CD4-positive, alpha-beta T cell treated with Interleukin-1 beta for 1 hour (primary cell): ENCODE results near the gene EXOC4.

Experiments used
- DNase-seq, 2 donors: peaks; one replicate each; pipeline ENCODE4 v3.0.0-alpha.2; 2020 to 2022

Gene EXOC4

DNA sequence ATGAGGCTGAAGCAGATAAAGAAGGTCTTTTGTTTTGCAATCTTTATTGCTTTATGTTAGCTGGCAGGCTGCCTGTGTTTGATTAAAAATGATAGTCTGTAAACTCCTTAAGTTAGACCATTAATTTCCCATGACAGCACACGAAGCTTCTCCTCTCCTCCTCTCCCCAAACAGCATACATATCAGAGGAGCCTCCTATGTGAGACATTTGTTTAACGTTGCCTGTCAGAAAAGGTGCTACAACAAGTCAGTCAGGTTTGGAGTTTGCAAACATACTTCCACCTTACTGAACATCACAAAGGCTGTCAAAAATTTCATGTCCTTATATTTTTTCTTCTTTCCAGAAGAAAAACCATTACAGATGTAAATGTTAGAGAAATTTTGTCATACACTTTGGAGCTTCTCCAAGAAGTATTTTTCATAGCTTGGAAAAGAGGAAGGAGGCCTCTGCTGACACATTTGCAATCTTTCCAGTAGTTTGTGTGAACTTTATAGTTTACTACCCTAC, 393.1 kb downstream of the EXOC4 start:
- no peak for DNase-seq

- no peak for DNase-seq
Observed at GRCh38 chr7:133646472-133647315, 393.8 kb downstream of the EXOC4 start.

DNA sequence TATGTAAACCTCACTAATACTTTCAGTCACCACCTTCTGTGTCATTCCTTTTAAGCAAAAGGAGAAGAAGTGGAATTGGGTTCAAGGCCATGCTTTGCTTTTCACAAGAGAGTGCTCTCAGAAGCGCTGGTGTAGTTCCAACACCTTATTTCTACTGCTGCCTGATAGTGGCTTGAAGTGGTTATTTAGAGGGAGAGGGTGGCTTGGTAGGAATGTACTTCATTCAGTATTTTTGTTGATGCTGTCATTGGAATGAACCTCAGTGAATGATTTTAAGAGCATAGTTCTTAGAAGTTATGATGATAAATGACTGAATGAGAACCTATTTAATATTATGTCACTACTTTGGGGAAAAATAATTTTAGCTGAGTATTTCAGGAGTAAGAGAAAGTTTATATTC, 396.7 kb downstream of the EXOC4 start:
- DNase-seq, result no peak

DNA sequence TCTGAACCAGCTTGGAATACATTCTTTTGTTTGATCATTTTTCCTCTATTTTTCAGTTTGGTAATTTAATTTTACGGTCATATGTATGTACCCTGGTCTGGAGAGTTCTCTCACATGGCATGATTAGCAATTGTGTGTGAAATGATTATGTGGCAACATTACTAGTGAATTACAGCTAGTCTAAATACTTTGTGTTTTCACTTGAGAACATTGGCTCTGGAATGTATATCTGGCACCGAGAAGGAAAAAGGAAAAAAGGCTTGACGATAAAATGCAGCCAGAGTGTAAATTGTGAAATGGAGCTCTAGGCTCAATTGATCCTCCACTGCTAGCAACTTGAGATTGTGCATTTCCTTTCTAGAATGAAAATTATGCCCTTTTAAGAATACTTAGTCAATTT, 397.2 kb downstream of the EXOC4 start:
- DNase-seq, result no peak

DNA sequence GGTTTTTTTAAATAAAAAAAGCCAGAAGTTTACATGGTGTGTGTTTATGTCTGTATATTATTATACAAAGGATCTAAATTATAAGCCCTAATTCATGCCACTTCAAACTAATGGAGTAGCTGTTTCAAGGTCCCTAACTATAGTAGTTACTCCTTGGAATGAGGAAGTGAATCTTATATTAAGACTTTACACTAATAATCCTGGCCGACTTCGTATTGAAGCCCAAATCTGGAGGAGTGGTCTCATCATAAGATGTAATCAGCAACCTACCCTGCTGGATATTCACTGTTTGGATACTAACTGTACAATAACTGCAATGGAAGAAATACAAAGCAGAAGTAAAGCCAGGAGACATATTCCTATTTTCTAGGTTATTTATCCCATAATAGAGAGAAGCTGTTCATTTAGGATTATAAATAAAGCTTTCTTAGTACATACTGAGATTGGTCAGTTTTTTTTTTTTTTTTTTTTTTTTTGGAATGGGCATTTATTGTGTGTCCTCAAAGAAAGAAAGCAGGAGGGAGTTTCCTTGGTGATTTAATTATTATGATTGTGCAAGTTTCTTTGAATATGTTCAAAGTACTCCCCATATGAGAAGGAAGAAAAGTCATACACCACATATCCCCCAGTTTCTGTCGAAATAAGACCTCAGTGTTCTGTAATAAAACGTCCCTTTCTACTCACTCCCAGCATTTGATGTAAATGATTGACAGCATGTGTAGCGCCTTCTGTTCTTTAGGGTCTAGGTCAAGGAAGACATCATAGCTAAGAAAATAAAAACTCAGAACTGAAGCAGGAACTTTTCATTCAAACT, 397.8 kb downstream of the EXOC4 start:
- DNase-seq, result no peak

DNA sequence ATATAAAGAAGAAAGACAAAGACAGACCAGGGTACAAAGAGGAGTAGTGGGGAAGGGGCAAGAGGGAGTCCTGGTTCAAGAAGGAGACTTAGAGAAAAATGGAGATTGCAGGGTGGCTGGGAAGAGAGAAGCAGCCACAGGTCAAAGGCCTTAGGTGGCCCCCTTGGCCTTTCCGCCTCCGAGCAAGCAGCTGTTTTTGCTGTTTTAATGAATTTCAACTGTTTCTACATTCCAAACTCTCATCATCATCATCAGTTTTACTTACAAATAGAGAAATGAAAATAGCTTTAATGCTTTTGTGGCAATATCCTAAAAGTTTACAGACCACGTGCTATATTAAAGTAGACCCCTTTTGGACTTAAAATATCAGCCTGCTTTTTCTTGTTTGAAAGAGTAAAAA, 399.7 kb downstream of the EXOC4 start:
- DNase-seq, result no peak

DNA sequence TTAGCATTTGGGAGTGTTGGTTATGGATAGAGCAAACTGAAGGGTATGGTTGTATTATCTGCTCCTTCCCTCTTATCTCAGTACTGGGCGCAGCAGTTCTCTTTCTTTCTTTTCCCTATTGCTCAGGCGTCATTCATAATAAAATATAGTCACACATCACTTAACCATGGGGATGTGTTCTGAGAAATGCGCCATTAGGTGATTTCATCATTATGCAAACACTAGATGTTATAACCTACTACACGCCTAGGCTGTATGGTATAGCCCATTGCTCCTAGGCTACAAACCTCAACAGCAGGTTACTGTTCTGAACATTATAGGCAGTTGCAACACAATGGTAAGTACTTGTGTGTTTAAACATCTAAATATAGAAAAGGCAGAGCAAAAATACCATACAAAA, 401.7 kb downstream of the EXOC4 start:
- DNase-seq, result no peak

- DNase-seq, result no peak
Observed at GRCh38 chr7:133662276-133662675, 409.4 kb downstream of the EXOC4 start.

GRCh38 chr7:133662830-133663229, 410.0 kb downstream of the EXOC4 start:
- no peak for DNase-seq

DNA sequence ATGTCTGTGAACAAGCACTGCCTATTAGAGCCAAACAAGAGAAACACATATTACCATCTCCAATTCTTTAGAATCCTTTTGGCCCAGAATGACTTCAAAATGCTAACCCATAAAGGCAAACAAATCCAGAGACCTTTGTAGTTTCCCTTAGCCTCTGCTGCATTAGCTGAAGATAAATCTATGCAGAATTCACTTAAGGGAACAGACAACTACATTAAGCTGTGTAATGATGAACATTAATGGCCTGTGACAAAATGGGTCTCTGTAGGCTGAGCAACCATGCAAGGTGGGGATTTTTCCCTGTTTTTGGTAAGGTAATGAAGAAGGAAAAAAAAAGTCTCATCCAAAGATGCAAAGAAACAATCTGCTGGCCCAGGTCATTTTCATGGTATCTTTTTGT, 411.6 kb downstream of the EXOC4 start:
- no peak for DNase-seq

DNA sequence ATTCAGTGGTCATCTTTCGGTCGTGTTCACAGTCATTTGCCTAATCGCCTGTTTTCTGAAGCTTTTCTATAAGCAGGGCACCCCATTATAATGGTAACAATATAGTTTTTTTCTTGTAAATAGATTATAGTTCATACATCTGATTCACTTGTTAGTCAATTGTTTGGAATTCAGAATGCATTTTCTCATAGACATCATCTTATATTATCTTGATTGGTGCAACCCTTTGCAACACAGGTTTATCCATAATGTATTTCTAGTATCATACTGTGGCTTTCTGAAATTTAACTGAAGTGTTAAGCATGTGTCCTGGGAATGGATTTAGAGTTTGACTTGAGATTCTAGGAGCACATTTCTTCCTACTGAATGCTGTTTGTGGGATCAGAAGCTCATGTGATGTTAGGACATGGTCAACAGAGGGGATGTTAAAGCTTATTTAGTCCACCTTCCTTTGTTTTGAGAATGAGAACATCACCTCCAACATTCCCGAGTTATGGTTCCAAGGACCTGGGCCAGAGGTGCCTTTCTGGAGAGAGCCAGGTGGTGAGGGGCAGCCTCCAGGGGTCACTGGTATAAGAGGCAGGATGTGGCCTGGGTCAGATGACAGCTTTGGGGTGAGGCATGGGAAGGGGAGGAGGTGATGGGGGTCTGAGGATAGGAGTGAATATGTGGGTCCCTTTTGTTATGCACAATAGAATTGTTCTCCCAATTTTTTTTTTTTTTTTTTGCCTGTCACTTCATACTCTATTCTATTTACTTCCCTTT, 415.6 kb downstream of the EXOC4 start:
- no peak for DNase-seq

DNA sequence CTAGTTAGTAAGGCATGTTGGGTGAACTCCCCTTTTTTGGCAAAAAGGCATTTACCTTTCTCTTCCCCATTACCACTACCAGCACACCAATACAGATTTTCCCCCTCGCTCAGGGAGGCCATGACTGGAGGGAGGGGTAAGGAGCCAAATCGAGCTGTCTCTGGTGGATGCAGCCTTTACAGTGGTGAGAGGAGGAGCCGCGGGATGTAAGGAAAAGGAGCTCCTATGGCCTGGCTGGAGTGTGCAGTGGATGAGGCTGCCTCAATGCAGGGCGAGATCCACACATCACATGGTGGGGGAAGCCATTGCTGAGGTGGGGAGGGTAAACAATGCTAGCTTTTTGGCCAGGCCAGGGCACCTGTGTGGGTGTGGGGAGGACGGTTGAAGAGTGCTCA, 416.2 kb downstream of the EXOC4 start:
- no peak for DNase-seq

- DNase-seq, result no peak
Observed at GRCh38 chr7:133670250-133670649, 417.4 kb downstream of the EXOC4 start.

GRCh38 chr7:133672866-133673265, 420.0 kb downstream of the EXOC4 start:
- DNase-seq, result no peak

GRCh38 chr7:133674079-133674763, 421.3 kb downstream of the EXOC4 start:
- no peak for DNase-seq

DNA sequence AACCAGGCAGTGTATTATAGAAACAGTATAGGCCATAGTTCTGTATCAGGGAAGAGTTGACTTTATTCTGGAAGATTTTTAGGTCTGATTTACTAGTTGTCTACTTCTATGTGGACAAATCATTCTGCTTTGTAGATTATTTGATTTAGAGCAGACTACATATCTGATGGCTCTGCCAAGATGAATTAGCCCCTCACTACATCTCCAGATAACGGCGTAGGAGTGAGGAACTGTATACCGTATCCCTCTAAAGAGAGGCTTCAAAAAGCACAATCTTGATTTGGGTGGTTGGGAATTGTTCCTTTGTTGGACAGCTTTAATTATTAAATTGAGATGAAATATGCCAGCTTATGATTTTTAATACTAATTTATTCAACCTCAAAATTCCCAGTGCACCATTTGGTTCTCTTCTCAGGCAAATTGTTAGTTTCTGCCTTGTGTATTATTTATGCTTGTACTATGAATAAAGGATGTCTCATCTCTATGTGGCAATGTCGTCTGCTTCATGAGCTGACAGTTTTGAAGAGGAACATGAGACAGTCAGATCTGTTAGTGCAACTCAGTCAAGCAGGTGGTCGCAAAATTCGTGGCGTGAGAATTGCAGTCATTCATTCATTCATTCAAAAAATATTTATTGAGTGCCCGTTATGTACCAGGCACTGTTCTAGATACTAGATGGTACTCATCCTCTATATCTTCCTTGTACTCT, 422.8 kb downstream of the EXOC4 start:
- DNase-seq, result no peak

DNA sequence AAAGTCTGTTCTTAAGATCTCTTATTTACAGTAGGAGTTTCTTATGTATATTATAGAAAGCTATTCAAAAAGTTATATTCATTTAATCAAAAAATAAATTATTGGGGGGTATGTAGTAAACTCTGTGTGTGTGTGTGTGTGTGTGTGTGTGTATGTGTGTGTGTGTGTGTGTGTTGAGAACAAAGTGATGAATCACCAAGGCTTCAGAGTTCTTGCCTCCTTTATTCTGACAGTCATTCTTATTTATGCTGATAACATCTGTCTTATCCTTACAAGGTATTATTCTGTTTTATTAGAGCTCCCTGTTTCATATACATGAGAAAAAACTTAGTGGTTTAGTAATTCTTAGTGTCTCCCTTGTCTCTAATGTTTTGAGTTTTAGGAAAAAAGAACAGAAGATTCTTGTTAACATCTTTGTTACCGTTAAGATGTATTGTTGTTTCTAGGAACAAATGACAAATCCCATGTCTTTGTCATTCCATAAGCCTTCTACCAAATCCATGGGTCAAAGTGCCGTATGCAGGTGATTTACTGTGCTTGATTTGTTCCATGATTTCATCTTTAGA, 424.0 kb downstream of the EXOC4 start:
- DNase-seq, result no peak

DNA sequence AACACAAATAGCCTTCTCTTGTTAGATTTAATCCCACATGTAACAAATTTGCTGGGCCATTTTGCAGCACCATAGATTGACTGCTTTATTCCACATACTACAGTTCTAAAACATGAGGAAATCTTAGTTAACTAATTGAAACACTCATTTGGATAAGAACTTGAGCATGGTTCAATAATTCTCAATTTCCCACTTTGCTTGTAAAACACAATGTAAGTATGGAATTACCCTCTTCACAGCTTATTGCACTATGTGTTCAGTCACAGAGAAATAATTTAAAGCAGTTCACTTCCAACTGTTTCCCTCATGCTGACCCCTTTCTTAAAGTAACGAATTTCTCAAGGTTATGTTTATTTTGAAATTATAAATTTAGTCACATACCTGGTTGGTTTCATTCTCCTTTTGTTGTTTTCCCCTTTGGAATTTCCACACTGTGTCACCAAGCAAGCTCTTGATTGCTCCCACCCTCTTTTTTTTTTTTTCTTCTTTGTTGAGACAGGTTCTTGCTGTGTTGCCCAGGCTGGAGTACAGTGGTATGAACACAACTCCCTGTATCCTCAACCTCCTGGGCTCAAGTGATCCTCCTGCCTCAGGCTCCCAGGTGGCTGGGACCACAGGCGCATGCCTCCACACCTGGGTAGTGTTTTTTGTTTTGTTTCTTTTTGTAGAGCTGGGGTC, 425.4 kb downstream of the EXOC4 start:
- no peak for DNase-seq

- no peak for DNase-seq
Observed at GRCh38 chr7:133679977-133680376, 427.1 kb downstream of the EXOC4 start.

DNA sequence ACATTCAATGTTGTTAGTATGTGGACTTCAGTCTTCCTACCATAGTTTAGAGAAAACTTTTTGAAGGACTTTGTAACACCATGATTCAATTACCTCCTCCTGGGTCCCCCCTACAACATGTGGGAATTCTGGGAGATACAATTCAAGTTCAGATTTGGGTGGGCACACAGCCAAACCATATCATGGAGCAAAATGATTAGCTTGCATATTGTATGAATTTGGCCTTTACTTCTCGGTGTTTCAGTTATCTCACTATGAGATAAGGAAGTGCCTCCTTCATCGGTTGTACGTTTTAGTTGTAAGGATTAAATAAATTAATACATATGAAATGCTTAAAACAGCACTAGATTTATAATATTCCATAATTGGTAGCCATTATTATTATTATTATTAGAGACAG, 428.7 kb downstream of the EXOC4 start:
- no peak for DNase-seq
